Astrocyte of the cerebellum (primary cell): ENCODE results near the gene AFDN.

ENCODE experiments used
- DNase-seq: peaks from one replicate; pipeline ENCODE4 v3.0.0-alpha.2; 2011; ENCODE audit warnings: low read depth
- H3K4me3 ChIP-seq: 2 replicates; pipeline ENCODE4 v1.5.1; 2011; ENCODE audit warnings: mild to moderate bottlenecking, low read depth, low read length, moderate library complexity
- in situ Hi-C: cut with HindIII; loops from 2 replicates; pipeline ENCODE4 v1.10.0; 2017; ENCODE audit warnings: low sequenced_read_pairs
- TF ChIP-seq, protein P1 (sequence below): IDR thresholded peaks from 2 replicates; pipeline ENCODE4 v1.5.1; 2012; ENCODE audit warnings: low read length, low read depth, moderate library complexity, mild to moderate bottlenecking; ENCODE audit errors: missing control alignments

The AFDN gene

DNA sequence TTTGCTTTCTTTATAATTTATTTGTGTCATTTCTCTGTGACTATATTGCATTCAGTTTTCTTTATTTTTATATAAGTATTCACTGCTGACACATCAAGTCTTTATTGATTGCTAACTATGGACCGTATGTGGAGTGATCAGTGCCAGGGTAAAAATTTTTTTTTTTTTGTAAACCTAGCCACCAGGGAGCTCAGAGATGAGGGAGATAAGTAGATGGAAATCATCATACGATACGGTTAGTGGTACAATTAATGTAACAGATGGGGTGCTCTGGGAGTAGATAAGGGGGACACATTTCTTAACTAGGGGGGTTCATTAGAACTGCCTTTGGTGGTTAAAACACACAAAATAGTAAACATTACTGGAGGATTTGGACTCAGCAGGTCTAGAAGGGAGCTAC is 68.3 kb downstream of the AFDN start:
- in situ Hi-C loops: loop anchor here (10.0 kb wide), 1 partner anchor 400 kb away; no protein-coding TSS in a partner anchor
- no peak overlapping the region for H3K4me3 ChIP-seq
- TF ChIP-seq, protein P1, sequence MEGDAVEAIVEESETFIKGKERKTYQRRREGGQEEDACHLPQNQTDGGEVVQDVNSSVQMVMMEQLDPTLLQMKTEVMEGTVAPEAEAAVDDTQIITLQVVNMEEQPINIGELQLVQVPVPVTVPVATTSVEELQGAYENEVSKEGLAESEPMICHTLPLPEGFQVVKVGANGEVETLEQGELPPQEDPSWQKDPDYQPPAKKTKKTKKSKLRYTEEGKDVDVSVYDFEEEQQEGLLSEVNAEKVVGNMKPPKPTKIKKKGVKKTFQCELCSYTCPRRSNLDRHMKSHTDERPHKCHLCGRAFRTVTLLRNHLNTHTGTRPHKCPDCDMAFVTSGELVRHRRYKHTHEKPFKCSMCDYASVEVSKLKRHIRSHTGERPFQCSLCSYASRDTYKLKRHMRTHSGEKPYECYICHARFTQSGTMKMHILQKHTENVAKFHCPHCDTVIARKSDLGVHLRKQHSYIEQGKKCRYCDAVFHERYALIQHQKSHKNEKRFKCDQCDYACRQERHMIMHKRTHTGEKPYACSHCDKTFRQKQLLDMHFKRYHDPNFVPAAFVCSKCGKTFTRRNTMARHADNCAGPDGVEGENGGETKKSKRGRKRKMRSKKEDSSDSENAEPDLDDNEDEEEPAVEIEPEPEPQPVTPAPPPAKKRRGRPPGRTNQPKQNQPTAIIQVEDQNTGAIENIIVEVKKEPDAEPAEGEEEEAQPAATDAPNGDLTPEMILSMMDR: no peak
- no peak for DNase-seq

DNA sequence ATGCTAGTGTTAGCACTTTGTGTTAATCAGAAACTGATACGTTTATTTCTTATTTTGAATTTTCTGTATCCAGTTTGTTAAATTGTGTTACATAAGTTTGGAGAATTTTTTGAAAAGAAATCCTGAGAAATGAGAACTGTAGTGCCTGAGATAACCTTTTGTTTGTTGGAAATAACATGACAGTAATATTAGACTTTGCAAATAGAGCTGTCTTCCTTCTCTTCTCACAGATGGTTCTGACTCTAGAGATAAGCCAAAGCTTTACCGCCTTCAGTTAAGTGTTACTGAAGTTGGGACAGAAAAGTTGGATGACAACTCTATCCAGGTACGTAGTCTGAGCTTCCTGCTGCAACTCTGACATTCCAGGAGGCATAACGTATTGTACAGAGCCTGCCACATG is 69.9 kb downstream of the AFDN start:
- H3K4me3 ChIP-seq: no peak overlapping the region
- TF ChIP-seq, protein P1: no peak
- in situ Hi-C loops: loop anchor here (10.0 kb wide), 1 partner anchor 402 kb away; no protein-coding TSS in a partner anchor
- DNase-seq: no peak

DNA sequence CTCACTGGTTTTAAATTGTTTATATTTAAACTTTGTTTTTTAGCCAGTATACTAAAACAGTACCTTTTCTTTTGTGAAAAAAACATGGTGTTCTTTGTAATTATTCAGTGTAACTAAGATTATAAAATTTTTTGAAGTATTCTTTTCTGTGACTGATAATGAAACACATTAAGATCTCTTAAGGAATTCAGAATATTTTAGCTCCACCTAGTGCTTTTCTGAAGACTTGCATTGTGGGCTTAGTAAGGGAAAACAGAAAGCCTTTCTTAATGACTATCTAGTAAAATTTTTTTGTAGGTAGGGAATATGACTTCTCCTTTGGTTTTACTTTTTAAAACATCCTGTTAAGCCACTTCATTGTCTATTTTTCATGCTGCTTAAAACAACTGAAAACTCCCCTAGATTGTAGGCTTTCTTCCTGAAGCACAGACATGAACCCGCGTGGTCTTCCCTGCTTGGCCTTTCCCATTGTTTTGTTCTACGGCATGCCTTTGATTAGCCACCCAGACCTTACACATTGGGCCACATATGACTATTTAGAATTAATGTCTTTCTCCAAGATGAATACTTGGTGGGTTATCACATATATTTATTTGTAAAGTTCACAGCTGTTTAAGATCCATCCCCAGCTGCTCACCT is 72.1 kb downstream of the AFDN start:
- no peak overlapping the region for H3K4me3 ChIP-seq
- DNase-seq: peak; percentile 22
- TF ChIP-seq, protein P1: peak; percentile 62
- in situ Hi-C loops: loop anchor here (10.0 kb wide), 1 partner anchor 404 kb away; no protein-coding TSS in a partner anchor

DNA sequence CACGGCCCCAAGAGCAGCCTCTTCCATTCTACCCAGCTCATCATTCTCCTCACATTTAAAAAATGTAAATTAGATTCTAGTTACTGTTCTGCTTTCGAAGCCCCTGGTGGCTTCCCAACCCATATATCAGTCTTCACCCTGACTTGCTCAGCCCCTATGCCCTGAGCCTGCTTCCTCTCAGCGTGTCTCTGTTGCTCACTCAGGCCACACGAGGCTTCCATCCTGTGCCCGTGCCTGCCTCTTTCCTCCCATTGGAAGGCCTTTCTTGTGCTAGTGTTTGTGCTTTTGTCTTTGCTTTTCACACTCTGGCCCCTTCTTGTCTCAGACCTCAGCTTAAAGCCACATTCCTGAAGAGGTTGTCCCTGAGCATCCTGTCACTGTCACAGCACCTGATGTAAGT is 78.1 kb downstream of the AFDN start:
- H3K4me3 ChIP-seq: no peak overlapping the region
- in situ Hi-C loops: no loop called here
- no peak for DNase-seq
- TF ChIP-seq, protein P1: no peak

DNA sequence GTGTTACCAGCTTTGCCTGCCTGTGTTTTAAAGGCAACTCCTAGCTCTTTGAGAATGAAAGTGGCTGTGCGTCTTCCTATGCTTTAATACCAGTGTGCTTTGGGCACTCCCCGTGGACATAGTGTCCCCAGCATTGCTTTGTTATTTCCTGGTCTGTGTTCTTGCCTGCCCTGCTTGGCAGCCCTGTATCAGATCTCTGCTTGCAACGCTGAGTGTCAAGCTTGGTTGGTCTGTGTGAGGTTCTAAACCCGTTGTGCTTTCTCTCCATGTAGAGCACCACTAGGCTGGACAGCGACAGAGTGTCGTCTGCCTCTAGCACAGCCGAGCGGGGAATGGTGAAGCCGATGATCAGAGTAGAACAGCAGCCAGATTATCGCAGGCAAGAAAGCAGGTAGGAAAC is 80.2 kb downstream of the AFDN start:
- DNase-seq: no peak
- in situ Hi-C loops: no loop called here
- TF ChIP-seq, protein P1: no peak
- H3K4me3 ChIP-seq: no peak overlapping the region

DNA sequence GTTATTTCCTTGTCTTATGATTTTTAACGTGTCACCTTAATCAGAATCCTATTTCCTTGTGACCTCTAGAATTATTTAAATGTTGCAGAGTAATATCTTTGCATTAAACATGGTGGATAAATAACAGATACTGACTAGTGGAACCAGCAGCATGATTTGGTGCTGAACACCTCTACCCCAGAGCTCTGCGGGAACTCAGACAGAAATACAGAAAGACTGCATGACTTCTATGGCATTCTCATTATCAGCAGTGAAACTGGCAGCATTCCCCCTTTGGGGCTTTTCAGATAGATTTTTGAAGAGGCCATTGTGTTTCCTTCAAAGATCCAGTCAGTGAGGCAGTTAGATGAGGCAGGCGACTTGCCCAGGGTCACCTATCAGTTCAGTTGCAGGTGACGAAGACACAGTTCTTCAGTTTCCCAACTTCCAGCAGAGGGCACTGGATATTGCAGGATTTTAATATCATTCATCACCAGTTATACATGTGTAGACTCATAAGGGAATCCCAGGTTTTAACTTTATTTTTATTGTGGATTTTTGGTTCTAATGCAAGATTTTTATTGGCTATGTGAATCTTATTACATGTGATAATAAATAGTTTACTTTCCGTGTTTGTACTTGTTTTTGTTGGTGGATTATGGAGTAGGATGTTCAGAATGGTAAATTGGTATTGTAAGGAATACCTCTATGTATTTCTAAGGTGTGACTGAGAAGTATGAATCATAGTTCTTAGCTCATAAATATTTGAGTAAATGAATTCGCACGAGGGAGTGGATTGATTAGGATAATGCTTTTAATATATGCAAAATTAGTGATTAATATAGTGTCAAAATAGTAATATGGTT is 81.3 kb downstream of the AFDN start:
- no peak overlapping the region for H3K4me3 ChIP-seq
- TF ChIP-seq, protein P1: peak; percentile 52
- in situ Hi-C loops: no loop called here
- no peak for DNase-seq
